GM18498 (cell line): ENCODE results near the gene ATP8B3.

Experiments used
- ATAC-seq: cut with Tn5 transposase; IDR thresholded peaks from one replicate; pipeline ENCODE4 v1.9.1; 2021; ENCODE audit warnings: mild to moderate bottlenecking, moderate library complexity; ENCODE audit not compliant: unreplicated experiment

The ATP8B3 gene

GRCh38 chr19:1817553-1818179 is 5.6 kb upstream of the ATP8B3 start:
- no peak for ATAC-seq

- no peak for ATAC-seq
Measured at GRCh38 chr19:1816530-1817298, 4.6 kb upstream of the ATP8B3 start.

- ATAC-seq = no peak
Measured at GRCh38 chr19:1815605-1816529, 3.8 kb upstream of the ATP8B3 start.

GRCh38 chr19:1814833-1815604 is 2.9 kb upstream of the ATP8B3 start:
- ATAC-seq = no peak

GRCh38 chr19:1814391-1814790 is 2.3 kb upstream of the ATP8B3 start:
- no peak for ATAC-seq

- no peak for ATAC-seq
Measured at GRCh38 chr19:1813192-1814182, 1.4 kb upstream of the ATP8B3 start.

GRCh38 chr19:1812426-1813191 is 533 bp upstream of the ATP8B3 start:
- peak; percentile 82 for ATAC-seq

GRCh38 chr19:1811472-1811894 is 593 bp downstream of the ATP8B3 start:
- no peak for ATAC-seq

- no peak for ATAC-seq
Measured at GRCh38 chr19:1810439-1811160, 1.5 kb downstream of the ATP8B3 start.

GRCh38 chr19:1809678-1810077 is 2.4 kb downstream of the ATP8B3 start:
- ATAC-seq = no peak

- no peak for ATAC-seq
Measured at GRCh38 chr19:1808395-1808731, 3.7 kb downstream of the ATP8B3 start.

GRCh38 chr19:1807695-1808394 is 4.2 kb downstream of the ATP8B3 start:
- ATAC-seq = no peak

GRCh38 chr19:1807030-1807694 is 4.9 kb downstream of the ATP8B3 start:
- ATAC-seq = no peak

GRCh38 chr19:1806184-1807029 is 5.7 kb downstream of the ATP8B3 start:
- ATAC-seq = no peak

GRCh38 chr19:1805401-1806183 is 6.5 kb downstream of the ATP8B3 start:
- no peak for ATAC-seq
